ENCODE results near the gene STOML2. TPM values are rescaled to one million over a fixed set of nuclear protein-coding genes. Genes with fewer than 3 reads are reported as not detected.

Gene STOML2
- total RNA-seq, 1 donor from 2014 or later = 141 TPM

DNA sequence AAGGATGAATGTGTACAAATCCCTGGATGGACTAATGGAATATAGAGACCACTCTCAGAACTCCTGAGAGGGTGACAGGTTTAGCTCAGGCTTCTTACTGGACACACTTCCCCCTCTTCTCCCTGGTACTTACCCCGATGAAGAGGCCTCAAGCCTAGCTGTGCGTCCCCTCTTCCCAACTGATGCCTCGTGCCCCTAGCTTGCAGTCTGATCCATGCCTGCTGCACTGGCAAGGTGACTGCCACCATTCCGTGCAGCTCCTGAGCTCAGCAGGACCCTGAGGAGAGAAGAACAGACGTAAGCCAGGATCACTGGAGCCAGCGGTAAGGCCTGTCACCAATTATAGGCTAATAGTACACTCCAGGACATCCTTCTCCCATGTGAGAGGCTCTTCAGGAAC is 5.5 kb upstream of the STOML2 start:
- intact Hi-C loops (cut with micrococcal nuclease) = no loop called here

DNA sequence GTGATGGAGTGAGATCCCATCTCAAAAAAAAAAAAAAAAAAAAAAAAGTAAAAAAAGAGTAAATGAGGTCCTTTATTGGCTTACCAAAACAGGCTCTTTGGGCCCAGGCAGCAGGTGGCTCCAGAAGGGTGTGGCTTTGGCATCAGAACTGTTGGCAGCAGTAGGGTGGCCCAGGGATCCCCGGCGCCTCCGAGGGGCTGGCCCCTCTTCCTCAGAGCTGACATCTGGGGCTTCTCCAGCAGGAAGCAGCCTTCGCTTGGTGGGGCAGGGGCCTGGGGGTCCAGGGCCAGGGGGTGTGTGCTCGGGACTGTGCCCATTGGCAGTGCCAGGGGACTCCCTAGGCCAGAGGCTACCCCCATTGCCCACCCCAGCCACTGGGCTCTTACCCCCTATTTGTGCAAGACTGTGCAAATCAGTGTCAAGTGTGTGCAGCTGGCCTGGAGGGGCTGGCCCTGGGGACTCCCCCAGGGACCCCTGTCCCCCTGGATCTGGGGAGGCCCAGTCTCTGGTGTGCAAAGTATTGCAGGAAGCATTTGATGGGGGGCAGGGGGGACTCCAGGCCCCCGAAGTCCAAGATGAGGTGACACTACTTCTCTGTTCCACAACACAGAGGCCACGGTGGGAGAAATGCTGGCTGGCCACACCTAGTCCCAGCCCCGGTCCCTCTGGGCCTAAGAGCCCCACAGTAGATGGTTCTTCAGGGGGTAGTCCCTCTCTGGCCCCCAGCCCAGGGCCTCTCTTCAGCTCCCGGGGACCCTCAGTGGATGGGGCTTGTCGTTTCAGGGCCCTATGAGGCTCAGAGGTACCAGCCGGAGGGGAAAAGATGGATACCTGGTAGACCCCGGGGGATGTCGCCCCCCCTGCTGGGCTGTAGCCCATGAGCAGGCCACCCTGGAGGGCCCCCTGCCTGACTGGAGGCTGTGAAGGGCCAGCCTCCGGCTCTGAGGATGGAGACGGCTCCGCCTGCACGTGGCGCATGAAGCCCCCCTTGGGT is 4.7 kb upstream of the STOML2 start:
- intact Hi-C loops (cut with micrococcal nuclease) = no loop called here

DNA sequence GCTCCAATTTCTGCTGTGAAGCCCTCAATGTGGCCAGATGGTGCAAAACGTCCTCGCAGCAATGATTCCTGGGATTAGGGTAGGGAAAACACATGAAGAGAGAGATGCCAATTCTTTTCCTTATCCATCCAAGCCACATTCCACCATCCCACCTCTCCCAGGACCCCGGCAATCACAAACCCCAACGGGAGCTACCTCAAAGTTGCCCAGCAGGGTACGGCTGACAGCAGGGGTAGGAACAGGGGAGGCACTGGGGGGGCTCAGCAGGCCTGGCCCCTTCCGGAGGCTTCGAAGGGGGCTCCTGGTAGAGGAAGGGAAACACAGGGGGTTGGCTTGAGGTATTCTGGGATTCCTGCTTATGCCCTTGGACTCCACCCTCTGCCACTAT is 3.4 kb upstream of the STOML2 start:
- intact Hi-C loops (cut with micrococcal nuclease) = no loop called here

DNA sequence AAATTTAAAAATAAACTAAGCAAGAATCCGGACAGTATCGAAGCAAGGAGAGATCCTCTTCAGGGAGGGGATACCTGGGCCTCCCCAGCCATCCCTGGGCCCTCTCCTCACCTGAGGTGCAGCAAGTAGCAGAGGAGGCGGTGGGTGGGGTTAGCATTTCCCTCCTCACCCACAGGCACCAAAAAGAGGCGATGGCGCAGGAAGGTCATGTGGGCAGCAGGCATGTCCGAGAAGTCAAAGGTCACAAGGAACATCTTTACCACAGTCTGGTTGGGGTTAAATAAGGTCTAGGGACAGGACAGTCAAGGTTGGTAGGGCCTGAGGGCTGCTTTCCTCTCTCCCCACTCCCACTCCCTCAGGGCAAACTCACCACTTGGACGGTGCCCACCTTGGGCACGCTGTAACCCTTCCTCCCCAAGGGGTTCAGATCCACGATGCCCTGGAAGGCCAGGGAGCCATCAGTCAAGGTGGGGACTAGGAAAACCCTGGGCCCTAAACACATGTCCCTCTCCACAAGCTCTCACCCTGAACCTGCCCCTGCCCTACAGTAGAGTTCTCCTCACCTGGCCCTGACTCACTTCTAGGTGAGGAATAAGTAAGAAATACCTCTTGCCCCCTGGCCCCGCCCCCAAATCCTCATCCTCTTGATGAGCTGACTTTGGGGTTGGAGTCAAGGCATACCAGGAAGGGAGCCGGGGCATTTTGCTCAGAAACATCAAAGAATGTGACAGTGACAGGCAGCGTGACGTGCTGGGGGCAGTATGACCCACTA is 2.8 kb upstream of the STOML2 start:
- intact Hi-C loops (cut with micrococcal nuclease) = loop anchor here (1.0 kb wide), 1 partner anchor 9 kb away; the partner anchor contains the start of gene PIGO

DNA sequence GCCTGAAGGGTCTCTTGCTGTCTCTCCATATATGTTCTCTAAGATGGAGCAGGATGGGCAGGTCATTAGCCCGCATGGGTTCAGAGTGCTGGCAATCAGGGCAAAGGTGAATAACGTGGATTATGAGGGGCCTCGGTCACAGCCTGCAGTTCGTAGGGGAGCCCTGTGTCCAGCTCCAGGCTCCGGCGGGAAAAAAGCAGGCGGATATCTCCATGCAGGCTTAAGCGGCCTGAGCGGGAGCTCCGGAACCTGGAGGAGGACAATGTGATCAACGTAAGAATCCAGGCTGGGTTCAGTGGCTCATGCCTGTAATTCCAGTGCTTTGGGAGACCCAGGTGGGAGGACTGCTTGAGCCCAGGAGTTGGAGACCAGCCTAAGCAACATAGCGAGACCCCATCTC is 2.2 kb upstream of the STOML2 start:
- intact Hi-C loops (cut with micrococcal nuclease) = loop anchor here (1.0 kb wide), 1 partner anchor 9 kb away; the partner anchor contains the start of gene PIGO

DNA sequence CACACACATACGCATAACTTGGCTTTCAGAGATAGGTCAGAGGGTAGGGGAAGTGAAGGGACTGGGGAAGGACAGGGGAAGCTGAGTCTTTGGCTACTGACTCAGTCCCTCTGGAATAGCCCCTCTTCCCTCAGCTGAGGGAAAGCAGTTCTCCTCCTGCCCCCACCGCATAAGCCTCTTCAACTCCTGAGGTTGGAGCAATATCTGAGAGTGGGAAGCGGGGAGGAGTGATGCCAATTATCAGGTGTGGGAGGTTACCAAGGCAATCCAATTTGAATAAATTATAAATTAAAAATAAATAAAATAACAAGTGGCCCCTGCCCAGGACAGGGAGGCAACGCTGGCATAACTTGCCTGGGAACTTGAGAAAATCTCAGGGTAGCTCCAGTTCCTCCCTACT is 1.7 kb upstream of the STOML2 start:
- intact Hi-C loops (cut with micrococcal nuclease) = no loop called here

DNA sequence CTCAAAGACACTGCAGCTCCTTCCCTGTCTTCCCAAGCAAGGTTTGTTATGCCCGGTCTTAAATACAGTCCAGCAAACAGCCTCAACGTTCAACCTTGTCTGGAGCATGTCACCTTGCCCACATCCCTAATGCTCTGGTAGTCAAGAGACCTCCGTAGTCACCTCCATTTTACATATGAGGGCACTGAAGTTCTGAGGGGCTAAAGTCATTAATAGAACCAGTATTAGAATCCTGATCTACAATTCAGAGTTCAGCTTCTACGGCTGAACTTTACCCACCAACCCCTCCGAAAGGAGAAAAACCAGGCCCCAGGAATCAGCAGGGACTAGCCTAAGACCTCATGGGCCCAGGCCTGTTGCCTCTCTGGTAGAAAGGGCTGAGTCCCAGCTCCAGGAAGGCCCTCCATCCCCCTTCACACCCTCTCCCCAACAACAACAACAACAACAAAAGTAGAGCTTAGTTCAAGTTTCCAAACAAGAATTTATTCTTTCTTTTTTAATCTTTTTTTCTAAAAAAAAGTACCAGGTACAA is 795 bp upstream of the STOML2 start:
- intact Hi-C loops (cut with micrococcal nuclease) = loop anchor here (1.0 kb wide), 6 partner anchors 8 to 501 kb away; partner anchors contain the start of genes DNAJB5 and VCP

DNA sequence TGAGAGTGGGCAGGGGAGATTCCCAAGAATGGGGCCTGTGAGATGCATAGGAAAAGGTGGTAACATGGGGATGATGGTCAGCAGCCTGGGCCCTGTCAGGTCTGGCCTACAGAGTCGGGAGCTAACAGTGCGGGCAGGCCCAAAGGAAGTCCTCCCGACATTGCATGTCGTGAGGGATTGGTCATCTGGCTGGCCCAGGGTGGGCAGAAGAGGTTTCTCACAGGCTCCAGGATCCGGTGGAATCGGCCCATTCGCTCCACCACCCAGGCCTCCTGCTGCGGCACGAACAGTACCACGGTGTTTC is 514 bp downstream of the STOML2 start:
- intact Hi-C loops (cut with micrococcal nuclease) = no loop called here

DNA sequence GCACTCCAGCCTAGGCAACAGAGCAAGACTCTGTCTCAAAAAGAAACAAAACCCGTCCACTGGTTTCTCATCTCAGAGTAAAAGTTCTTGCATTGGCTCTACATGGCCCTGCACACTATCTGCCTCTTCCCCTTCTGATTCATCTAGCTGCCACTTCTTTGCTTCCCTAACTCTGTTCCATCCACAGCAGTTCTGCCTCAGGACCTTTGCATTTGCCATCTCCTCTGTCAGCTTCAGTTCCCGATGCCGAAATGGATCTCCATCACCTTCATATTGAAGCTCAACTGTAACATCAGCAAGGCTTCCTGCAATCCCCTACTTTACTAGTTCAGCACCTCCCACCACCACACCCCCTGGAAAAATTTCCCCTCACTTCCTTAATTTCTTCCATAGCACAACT is 5.4 kb downstream of the STOML2 start:
- intact Hi-C loops (cut with micrococcal nuclease) = no loop called here

DNA sequence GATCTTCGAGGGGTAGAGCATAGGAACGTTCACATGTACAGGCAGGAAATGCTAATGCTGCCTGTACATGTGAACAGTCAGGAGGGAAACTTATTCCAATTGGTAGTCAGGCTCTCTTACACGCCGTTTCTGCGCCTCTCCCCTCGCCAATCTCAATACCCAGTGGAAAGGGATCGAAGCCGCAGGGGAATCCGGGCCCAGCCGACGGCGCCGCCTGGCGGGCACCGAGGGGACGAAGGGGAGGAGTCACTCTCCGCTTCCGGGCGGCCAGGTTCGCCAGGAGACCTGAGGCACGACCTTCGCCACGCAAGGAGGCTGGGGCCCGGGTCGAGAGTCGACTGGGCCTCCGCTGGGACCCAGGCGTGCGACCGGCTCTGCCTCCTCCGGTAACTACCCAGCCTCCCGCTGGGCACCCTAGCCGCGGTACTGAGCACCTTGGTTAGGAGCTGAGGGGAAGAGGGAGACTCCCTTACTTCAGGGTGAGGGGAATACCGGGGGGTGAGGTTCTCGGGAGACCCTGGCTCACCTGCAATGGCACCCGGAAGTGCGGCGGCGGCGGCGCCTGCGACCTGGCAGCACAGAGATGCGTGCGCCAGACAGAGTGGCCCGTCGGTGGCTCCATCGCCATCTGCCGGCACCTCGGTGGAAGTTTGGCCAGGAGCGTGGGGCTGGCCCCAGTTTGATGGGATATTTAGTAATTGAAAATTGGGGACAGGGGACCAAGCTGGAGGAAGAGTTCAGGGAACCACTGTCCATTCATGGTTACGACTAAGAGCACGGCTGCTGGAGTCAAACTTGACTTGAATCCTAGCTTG is 6.7 kb downstream of the STOML2 start, which contains the start of gene PIGO:
TSS of gene PIGO (minus strand) at position 557 of the 815 bp plus-strand sequence. CDS start 1,026 bp downstream, outside the sequence.
- intact Hi-C loops (cut with micrococcal nuclease) = loop anchor here (1.0 kb wide), 12 partner anchors 9 to 719 kb away; partner anchors contain the start of genes DNAJB5 and VCP

DNA sequence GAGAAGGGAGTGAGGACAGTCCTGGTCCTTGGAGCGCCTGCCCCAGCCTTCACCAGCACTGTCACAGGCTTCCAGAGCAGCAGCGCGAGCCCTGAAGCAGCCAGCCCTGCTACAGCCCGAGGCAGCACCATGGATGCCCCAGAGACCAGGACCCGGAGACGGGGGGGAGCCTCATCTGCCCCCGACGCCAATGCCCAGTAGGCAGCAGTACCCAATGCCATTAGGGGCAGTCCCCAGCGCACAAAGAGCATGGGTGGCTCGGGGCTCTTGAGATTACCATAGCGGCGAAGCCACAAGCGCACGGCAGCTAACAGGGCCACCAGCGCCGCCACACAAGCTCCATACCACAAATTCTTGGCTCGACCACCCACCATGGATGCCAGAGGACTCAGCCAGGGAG is 11.4 kb downstream of the STOML2 start:
- intact Hi-C loops (cut with micrococcal nuclease) = no loop called here

DNA sequence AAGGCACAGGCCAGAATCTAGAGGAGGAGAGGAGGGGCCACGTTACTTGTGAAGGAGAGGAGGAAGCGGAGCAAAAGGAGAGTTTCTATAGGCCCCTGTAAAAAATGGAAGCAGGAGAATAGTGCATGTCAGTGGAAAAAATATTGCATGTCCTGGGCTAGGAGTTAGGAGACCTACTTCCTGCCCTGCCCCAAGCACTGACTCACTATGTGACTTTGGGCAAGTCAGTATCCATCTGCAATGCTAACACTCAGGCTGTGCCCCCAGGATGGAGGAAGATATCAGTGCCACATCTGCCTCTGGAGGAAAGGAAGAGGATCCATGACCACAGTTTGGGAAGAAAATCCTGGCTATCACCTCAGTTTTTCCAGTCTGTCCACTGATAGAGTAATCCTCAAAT is 13.5 kb downstream of the STOML2 start:
- intact Hi-C loops (cut with micrococcal nuclease) = no loop called here

DNA sequence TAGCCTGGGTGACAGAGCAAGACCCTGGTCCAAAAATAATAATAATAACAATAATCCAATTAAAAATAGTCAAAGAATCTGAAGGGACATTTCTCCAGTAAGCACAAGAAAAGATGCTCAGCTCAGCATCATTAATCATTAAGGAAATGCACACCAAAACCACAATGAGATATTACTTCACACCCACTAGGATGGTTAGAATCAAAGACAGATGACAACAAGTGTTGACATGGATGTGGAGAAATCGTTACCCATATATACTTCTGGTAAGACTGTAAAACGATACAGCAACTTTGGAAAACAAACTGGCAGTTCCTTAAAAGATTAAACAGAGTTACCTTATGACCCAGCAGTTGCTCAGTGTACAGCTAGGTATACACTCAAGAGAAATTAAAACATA is 17.9 kb downstream of the STOML2 start:
- intact Hi-C loops (cut with micrococcal nuclease) = no loop called here

DNA sequence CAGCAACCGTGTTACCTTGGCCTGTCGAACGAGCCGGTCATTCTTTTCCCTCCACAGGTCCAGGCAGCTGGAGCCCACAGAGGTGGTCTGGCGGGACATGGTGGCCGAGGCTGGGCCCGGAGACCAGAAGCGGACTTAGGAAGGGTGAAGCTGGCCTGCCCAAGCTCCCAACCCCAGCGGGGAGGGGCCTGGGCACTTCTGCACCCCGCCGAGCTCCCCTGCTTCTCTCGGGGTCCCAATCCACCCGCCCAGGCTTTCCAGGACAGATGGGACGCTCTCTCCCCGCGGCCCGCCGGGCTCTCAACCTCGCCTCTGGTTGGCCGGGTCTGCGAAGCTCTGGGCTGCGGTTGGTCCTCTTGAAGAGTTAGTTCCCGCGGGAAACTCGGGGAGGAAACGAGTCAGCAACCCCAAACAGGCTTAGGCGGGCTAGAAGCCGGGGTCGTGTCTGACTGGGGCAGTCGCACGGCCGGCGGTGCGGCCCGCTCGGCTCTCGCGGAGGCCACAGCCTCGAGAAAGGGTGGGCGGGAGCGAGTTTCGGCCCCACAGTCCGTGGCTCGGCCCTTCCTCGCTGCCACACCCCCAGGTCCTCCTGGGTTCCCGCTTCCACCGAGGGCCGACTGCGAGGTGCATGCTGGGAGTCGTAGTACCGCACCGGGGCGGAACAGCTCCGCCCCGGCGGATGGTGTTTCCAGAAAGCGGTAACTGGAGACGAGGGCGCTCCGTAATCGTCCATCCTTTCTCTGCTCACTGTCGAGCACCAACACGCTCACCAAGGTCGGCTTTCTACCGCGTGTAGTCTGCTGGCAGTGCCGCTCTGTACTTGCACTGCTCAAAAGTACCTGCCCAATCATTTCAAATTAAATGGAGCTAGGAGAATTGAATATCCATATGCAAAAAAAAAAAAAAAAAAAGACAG is 23.2 kb downstream of the STOML2 start, which contains the start of gene FANCG:
TSS of gene FANCG (minus strand) at position 517 of the 916 bp plus-strand sequence. CDS start at position 99, 418 bp downstream.
- intact Hi-C loops (cut with micrococcal nuclease) = loop anchor here (1.0 to 10.0 kb wide), 11 partner anchors 7 to 1775 kb away; partner anchors contain the start of genes ATOSB, CCL27, DNAI1 and DNAJB5

DNA sequence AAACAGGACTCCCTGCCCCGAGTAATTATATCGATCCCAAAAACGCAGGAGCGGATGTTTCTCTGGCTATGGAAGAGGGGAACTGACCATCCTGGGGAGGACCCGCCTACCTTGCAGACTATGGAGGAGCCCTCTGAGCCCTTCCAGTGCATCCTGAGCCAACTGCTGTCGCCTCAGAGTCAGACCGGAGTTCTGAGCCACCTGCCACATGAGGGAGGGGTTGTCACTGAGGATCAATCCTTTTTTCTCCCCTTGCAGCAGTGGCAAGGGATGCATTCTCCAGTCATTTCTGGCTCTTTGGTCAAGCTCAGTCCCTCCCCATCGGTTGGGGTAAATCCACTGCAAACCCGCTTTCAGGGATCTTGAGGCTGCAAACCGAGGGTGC is 23.9 kb downstream of the STOML2 start:
- intact Hi-C loops (cut with micrococcal nuclease) = loop anchor here (10.0 kb wide), 6 partner anchors 414 to 1774 kb away; partner anchors contain the start of genes CCL27, DNAI1, FAM219A and HINT2

DNA sequence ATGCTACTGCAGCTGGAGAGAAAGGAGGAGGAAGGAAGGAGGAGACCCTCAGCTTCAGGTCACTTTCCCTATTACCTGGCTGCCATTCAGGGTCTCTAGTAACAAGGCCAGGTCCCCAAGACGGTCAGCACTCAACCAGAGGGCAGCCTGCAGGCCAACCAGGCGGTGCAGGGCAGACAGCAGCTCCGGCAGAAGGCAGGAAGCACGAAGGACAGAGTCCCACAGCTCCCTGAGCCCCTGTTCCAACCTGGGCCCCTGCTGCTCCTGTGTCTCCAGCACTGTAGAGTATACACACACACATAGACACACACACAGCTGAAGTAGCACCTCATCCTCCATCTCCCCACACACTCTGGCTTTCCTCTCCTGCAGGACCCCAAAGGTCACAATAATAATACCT is 24.9 kb downstream of the STOML2 start:
- intact Hi-C loops (cut with micrococcal nuclease) = loop anchor here (10.0 kb wide), 6 partner anchors 413 to 1773 kb away; partner anchors contain the start of genes CCL27, DNAI1, FAM219A and HINT2

DNA sequence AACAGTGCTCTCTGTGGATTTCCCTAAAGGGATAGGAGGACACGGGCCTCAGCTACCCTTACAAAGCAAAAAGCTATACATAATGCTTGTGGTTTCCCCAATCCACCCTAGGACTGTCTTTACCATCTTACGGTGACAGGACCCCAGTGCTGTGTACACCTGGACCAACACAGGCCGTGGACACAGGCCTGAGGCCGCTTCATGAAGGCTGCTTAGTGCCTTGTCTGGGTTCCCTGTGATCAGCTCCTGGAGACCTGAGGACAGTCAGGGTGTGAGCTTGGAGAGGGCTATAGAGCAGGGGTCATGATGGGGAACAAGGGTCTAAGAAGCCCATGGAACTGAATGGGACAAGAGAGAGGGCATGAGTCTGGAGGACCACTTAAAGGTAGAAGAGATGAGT is 26.1 kb downstream of the STOML2 start:
- intact Hi-C loops (cut with micrococcal nuclease) = loop anchor here (10.0 kb wide), 6 partner anchors 412 to 1772 kb away; partner anchors contain the start of genes CCL27, DNAI1, FAM219A and HINT2

DNA sequence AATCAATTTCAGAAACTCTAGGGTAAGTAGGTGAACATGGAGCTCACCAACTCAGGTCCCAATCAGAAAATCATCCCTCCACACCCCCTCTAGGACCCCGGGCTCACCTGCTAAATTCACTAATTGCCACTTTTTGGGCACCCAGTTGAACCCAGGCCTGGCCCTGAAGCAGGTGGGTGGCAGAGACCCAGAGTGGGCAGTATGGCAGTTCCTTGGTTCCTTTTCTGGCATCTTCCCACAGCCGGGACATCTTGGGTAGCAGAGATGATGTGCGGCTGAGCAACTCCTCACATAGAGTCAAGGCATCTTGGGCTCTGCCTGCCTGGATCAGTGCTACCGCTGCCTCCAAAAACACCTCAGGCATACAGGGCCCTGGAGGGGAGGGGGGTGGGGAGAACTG is 27.6 kb downstream of the STOML2 start:
- intact Hi-C loops (cut with micrococcal nuclease) = loop anchor here (10.0 kb wide), 6 partner anchors 411 to 1771 kb away; partner anchors contain the start of genes CCL27, DNAI1, FAM219A and HINT2

DNA sequence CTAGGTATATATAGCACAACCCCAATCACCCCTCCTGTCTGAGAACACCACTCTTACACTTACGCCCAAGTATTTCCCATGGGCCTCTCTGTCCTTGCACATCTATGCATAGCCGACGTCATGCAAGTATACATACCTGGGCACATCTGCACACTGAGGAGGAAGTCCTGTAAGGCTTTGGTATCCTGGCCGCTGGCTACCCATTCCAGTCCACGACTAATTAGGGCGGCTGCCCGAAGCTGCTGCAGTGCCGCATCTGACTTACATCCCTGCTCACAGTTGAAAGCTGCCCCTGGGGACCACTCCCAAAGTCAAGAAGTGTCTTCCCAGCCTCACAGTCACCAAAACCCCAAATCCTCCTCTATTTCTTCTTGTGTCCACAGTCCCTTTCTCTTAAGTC is 28.1 kb downstream of the STOML2 start:
- intact Hi-C loops (cut with micrococcal nuclease) = loop anchor here (5.0 to 10.0 kb wide), 11 partner anchors 88 to 1770 kb away; partner anchors contain the start of genes CCDC107, CCL27, DNAI1 and FAM219A
